Ishikawa (cell line): ENCODE data around the gene CTAG2.

Experiments used
- CEBPB ChIP-seq: IDR thresholded peaks from 2 replicates; pipeline ENCODE4 v1.6.1; 2012
- EP300 ChIP-seq: IDR thresholded peaks from 2 replicates; pipeline ENCODE4 v1.6.1; 2012; ENCODE audit warnings: borderline replicate concordance
- MAX ChIP-seq: IDR thresholded peaks from 2 replicates; pipeline ENCODE4 v1.6.1; 2012
- TAF1 ChIP-seq: IDR thresholded peaks from 2 replicates; pipeline ENCODE4 v1.6.1; 2012; ENCODE audit warnings: low read depth, mild to moderate bottlenecking
- TCF12 ChIP-seq: IDR thresholded peaks from 2 replicates; pipeline ENCODE4 v1.6.1; 2012; ENCODE audit warnings: low read depth
- TEAD4 ChIP-seq: IDR thresholded peaks from 2 replicates; pipeline ENCODE4 v1.6.1; 2012
- USF1 ChIP-seq: IDR thresholded peaks from 2 replicates; pipeline ENCODE4 v1.6.1; 2012
- YY1 ChIP-seq: IDR thresholded peaks from 2 replicates; pipeline ENCODE4 v1.6.1; 2012; ENCODE audit warnings: low read depth

GRCh38 chrX:154660541-154660940 is 7.2 kb upstream of the CTAG2 start:
- TF ChIP-seq YY1 (no peak), EP300 (no peak), USF1 (no peak), TEAD4 (no peak), TAF1 (no peak), CEBPB (no peak), TCF12 (no peak), MAX (no peak)
